Astrocyte (in vitro differentiated cells and primary cell): Measurements from ENCODE around the gene GJB5. TPM values are rescaled to one million over a fixed set of nuclear protein-coding genes. Genes with fewer than 3 reads are reported as not detected.

Experiments
- DNase-seq: peaks from one replicate; pipeline ENCODE4 v3.0.0-alpha.2; 2010; ENCODE audit warnings: low read depth
- FAIRE-seq: peaks from 2 replicates; lab custom pipeline; 2011; peaks lifted over from hg19 to GRCh38; lab: Jason Lieb, UNC
- H2AFZ ChIP-seq: 2 replicates; pipeline ENCODE4 v1.6.0; 2012; ENCODE audit warnings: low read depth, low read length, inconsistent platforms
- H3K27ac ChIP-seq: 2 replicates; pipeline ENCODE4 v1.5.1; 2011; ENCODE audit warnings: low read depth, low read length, inconsistent platforms
- H3K27me3 ChIP-seq: 2 replicates; pipeline ENCODE4 v1.6.0; 2011; ENCODE audit warnings: low read length, inconsistent platforms; ENCODE audit not compliant: insufficient read depth
- H3K36me3 ChIP-seq: 2 replicates; pipeline ENCODE4 v1.5.1; 2011; ENCODE audit warnings: low read length, inconsistent platforms; ENCODE audit not compliant: insufficient read depth
- H3K4me1 ChIP-seq: 2 replicates; pipeline ENCODE4 v1.5.1; 2011; ENCODE audit warnings: low read length, inconsistent platforms; ENCODE audit not compliant: insufficient read depth
- H3K4me2 ChIP-seq: 2 replicates; pipeline ENCODE4 v1.6.0; 2012; ENCODE audit warnings: low read length, inconsistent platforms
- H3K4me3 ChIP-seq: 2 replicates; pipeline ENCODE4 v1.5.1; 2011; ENCODE audit warnings: low read depth, mild to moderate bottlenecking, low read length, inconsistent platforms; ENCODE audit not compliant: insufficient read depth
- H3K79me2 ChIP-seq: 2 replicates; pipeline ENCODE4 v1.6.0; 2012; ENCODE audit warnings: mild to moderate bottlenecking, low read length, inconsistent platforms; ENCODE audit not compliant: insufficient read depth
- H3K9ac ChIP-seq: 2 replicates; pipeline ENCODE4 v1.6.0; 2012; ENCODE audit warnings: mild to moderate bottlenecking, low read length, inconsistent platforms
- H3K9me3 ChIP-seq: 2 replicates; pipeline ENCODE4 v1.5.1; 2012; ENCODE audit warnings: low read depth, mild to moderate bottlenecking, low read length, inconsistent platforms; ENCODE audit not compliant: insufficient read depth
- H4K20me1 ChIP-seq: 2 replicates; pipeline ENCODE4 v1.6.0; 2012; ENCODE audit warnings: low read length, inconsistent platforms; ENCODE audit not compliant: insufficient read depth
- H3K27ac Mint-ChIP-seq: one replicate; pipeline ENCODE4 v1.8.0; 2021; ENCODE audit warnings: mild to moderate bottlenecking, mixed read lengths; ENCODE audit not compliant: unreplicated experiment
- H3K27me3 Mint-ChIP-seq: one replicate; pipeline ENCODE4 v1.8.0; 2021; ENCODE audit warnings: low read depth, mixed read lengths; ENCODE audit not compliant: unreplicated experiment
- H3K36me3 Mint-ChIP-seq: one replicate; pipeline ENCODE4 v1.8.0; 2021; ENCODE audit warnings: low read depth, mixed read lengths; ENCODE audit not compliant: unreplicated experiment
- H3K4me1 Mint-ChIP-seq: one replicate; pipeline ENCODE4 v1.8.0; 2021; ENCODE audit warnings: low read depth, mixed read lengths; ENCODE audit not compliant: unreplicated experiment
- H3K4me3 Mint-ChIP-seq: one replicate; pipeline ENCODE4 v1.8.0; 2021; ENCODE audit warnings: mild to moderate bottlenecking, moderate library complexity, mixed read lengths; ENCODE audit not compliant: unreplicated experiment
- H3K9me3 Mint-ChIP-seq: one replicate; pipeline ENCODE4 v1.8.0; 2021; ENCODE audit warnings: mild to moderate bottlenecking, mixed read lengths; ENCODE audit not compliant: unreplicated experiment
- EZH2 ChIP-seq: IDR thresholded peaks from 2 replicates; pipeline ENCODE4 v1.6.1; 2012; ENCODE audit warnings: mild to moderate bottlenecking, low read length, inconsistent platforms; ENCODE audit not compliant: insufficient read depth
- total RNA-seq: library from RNA; stranded (reverse); gene quantifications from 2 replicates; pipeline ENCODE4 v1.2.1, GENCODE V29; 2021
- TF ChIP-seq, protein P1 (sequence below): IDR thresholded peaks from 2 replicates; pipeline ENCODE4 v1.5.1; 2011; ENCODE audit warnings: low read depth, mild to moderate bottlenecking, inconsistent platforms, low read length, moderate library complexity; ENCODE audit not compliant: insufficient read depth

The GJB5 gene
- total RNA-seq, 1 donor from 2014 or later, result not detected

DNA sequence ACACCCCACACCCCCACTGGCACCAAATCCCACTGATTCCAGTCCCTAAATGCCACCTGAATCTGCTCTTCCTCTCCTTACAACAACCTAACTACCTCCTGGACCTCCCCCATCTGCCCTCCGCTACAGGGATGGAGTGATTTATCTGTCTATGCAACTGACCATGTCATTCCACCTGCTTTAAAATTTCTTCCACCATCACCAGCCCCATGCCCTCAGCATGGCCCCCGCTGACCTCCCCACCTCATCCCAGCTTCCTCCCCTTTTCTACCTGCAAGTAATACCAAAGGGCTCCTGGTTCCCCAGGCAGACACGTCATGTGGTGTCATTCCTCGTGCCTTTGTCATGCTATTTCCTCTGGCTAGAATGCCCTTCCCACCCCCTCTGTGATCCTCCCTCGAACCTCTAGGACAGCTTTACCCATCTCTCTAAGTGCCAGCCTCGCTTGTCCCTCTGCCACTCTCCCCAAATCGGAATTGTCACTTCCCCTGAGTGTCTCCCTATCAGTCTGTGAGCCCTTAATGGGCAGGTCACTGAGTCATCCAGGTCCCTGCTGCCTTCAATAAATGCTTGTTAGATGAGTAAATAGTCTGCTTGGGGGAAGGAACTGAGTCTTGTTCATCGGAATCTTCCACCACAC, 8.4 kb downstream of the GJB5 start:
- no peaks in the 10 kb centered on the region for H3K9me3 ChIP-seq
- H3K4me2 ChIP-seq, result peak overlapping the region; percentile 71
- no peaks in the 10 kb centered on the region for H3K9me3 Mint-ChIP-seq
- H3K27me3 Mint-ChIP-seq, result no peaks in the 10 kb centered on the region
- TF ChIP-seq, protein P1, sequence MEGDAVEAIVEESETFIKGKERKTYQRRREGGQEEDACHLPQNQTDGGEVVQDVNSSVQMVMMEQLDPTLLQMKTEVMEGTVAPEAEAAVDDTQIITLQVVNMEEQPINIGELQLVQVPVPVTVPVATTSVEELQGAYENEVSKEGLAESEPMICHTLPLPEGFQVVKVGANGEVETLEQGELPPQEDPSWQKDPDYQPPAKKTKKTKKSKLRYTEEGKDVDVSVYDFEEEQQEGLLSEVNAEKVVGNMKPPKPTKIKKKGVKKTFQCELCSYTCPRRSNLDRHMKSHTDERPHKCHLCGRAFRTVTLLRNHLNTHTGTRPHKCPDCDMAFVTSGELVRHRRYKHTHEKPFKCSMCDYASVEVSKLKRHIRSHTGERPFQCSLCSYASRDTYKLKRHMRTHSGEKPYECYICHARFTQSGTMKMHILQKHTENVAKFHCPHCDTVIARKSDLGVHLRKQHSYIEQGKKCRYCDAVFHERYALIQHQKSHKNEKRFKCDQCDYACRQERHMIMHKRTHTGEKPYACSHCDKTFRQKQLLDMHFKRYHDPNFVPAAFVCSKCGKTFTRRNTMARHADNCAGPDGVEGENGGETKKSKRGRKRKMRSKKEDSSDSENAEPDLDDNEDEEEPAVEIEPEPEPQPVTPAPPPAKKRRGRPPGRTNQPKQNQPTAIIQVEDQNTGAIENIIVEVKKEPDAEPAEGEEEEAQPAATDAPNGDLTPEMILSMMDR, result no peak
- no peak for TF ChIP-seq EZH2
- H3K4me3 Mint-ChIP-seq, result peak overlapping the region; percentile 45
- H3K27ac ChIP-seq, result no peak overlapping the region
- peaks cover 11% of the 10 kb centered on the region for H3K4me1 Mint-ChIP-seq
- no peak overlapping the region for H2AFZ ChIP-seq
- FAIRE-seq (peak; percentile 56), DNase-seq (peak; percentile 50)
- H3K36me3 ChIP-seq, result no peaks in the 10 kb centered on the region
- no peaks in the 10 kb centered on the region for H3K27me3 ChIP-seq
- peaks cover 2% of the 10 kb centered on the region for H3K36me3 Mint-ChIP-seq
- H3K9ac ChIP-seq, result no peak overlapping the region
- H3K4me3 ChIP-seq, result no peak overlapping the region
- peak overlapping the region; percentile 54 for H3K27ac Mint-ChIP-seq
- H3K4me1 ChIP-seq, result peaks cover 10% of the 10 kb centered on the region
- no peaks in the 10 kb centered on the region for H3K79me2 ChIP-seq
- no peaks in the 10 kb centered on the region for H4K20me1 ChIP-seq

DNA sequence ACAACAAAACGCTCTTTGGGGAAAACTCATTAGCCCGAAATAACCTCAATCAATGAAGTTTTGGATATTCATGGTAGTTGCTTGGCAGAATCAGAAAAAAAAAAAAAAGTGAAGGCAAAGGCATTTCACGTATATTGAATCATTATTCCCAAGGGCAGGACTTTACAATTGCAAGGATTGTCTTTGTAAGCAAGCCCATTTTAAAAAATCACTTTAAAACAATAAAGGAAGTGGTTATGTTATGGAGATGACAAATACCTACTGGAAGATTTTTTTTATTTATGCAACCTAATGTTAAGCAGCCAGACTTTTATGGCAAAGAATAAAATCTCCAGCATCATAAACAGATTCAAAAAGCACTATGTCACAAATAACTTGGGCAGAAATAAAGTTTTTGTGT, 14.0 kb downstream of the GJB5 start:
- no peak overlapping the region for H3K4me2 ChIP-seq

More for the DNA sequence above, 14.0 kb downstream of the GJB5 start:
- Mint-ChIP-seq H3K9me3 (no peaks in the 10 kb centered on the region), H3K4me1 (no peaks in the 10 kb centered on the region), H3K4me3 (no peak overlapping the region), H3K27me3 (no peaks in the 10 kb centered on the region), H3K27ac (no peak overlapping the region), H3K36me3 (no peaks in the 10 kb centered on the region)
- DNase-seq (no peak), FAIRE-seq (no peak)
- Histone ChIP-seq H3K4me1 (peaks cover 1% of the 10 kb centered on the region), H2AFZ (no peak overlapping the region), H3K9me3 (no peaks in the 10 kb centered on the region), H3K27ac (no peak overlapping the region), H4K20me1 (no peaks in the 10 kb centered on the region), H3K79me2 (no peaks in the 10 kb centered on the region), H3K36me3 (no peaks in the 10 kb centered on the region), H3K4me3 (no peak overlapping the region), H3K27me3 (no peaks in the 10 kb centered on the region), H3K9ac (no peak overlapping the region)
- TF ChIP-seq EZH2, result no peak
- TF ChIP-seq, protein P1, result no peak
